WTC11 (cell line): ENCODE measurements around the gene IFI27. TPM values are rescaled to one million over a fixed set of nuclear protein-coding genes. Genes with fewer than 3 reads are reported as not detected.
A peak's percentile ranks its signal among the peaks of the same experiment; 100 is the strongest.

Source experiments
- ATAC-seq: fragments of 200-7000 bp; cut with Tn5 transposase; 2 replicates; pipeline ENCODE4 v1.10.0; 2021; ENCODE audit warnings: mild to moderate bottlenecking, moderate library complexity
- CTCF ChIA-PET: fragments of 300-600 bp; sonication (Branson Sonifier 250); formaldehyde crosslinking; loops from one replicate; lab custom pipeline; 2021; ENCODE audit warnings: antibody characterized with exemption; lab: Charles Lee
- POLR2A ChIA-PET: fragments of 350-600 bp; sonication (Branson Sonifier 250); formaldehyde crosslinking; loops from one replicate; lab custom pipeline; 2021; ENCODE audit warnings: antibody characterized with exemption; lab: Charles Lee
- DNase-seq: peaks from one replicate; pipeline ENCODE4 v3.0.0; 2021; ENCODE audit warnings: low spot score
- H3K27ac Mint-ChIP-seq: 2 replicates; pipeline ENCODE4 v1.8.0; 2021; ENCODE audit warnings: mixed read lengths
- H3K27me3 Mint-ChIP-seq: 2 replicates; pipeline ENCODE4 v1.8.0; 2021; ENCODE audit warnings: low read depth, mild to moderate bottlenecking, moderate library complexity, mixed read lengths
- H3K36me3 Mint-ChIP-seq: 2 replicates; pipeline ENCODE4 v1.8.0; 2021; ENCODE audit warnings: mixed read lengths
- H3K4me1 Mint-ChIP-seq: 2 replicates; pipeline ENCODE4 v1.8.0; 2022; ENCODE audit warnings: mixed read lengths
- H3K4me3 Mint-ChIP-seq: 2 replicates; pipeline ENCODE4 v1.8.0; 2021; ENCODE audit warnings: mild to moderate bottlenecking, moderate library complexity, mixed read lengths
- H3K9me3 Mint-ChIP-seq: 2 replicates; pipeline ENCODE4 v1.8.0; 2021; ENCODE audit warnings: mixed read lengths
- ATF1 ChIP-seq: sonication (generic); formaldehyde crosslinking; IDR thresholded peaks from 2 replicates; pipeline ENCODE4 v1.8.1; 2023; ENCODE audit warnings: mild to moderate bottlenecking, moderate library complexity, missing genetic modification reagents
- CTCF ChIP-seq: fragments of 200-600 bp; IDR thresholded peaks from 2 replicates; pipeline ENCODE4 v1.8.0; 2022; ENCODE audit warnings: antibody characterized with exemption
- E2F5 ChIP-seq: sonication (generic); formaldehyde crosslinking; IDR thresholded peaks from 2 replicates; pipeline ENCODE4 v1.8.1; 2022; ENCODE audit warnings: mild to moderate bottlenecking, moderate library complexity, missing genetic modification reagents
- ETV6 ChIP-seq: sonication (generic); formaldehyde crosslinking; IDR thresholded peaks from 2 replicates; pipeline ENCODE4 v1.8.1; 2022; ENCODE audit warnings: mild to moderate bottlenecking, missing genetic modification reagents
- FOXK1 ChIP-seq: sonication (generic); formaldehyde crosslinking; IDR thresholded peaks from 2 replicates; pipeline ENCODE4 v1.8.0; 2022; ENCODE audit warnings: mild to moderate bottlenecking, moderate library complexity, missing genetic modification reagents
- HMGA2 ChIP-seq: fragments of 250-450 bp; sonication (Bioruptor Pico); IDR thresholded peaks from 2 replicates; pipeline ENCODE4 v1.4.0; 2021; ENCODE audit warnings: mild to moderate bottlenecking, moderate library complexity
- JUN ChIP-seq: sonication (generic); formaldehyde crosslinking; IDR thresholded peaks from 2 replicates; pipeline ENCODE4 v1.8.0; 2023; ENCODE audit warnings: mild to moderate bottlenecking, missing genetic modification reagents
- MYBL2 ChIP-seq: sonication (generic); formaldehyde crosslinking; IDR thresholded peaks from 2 replicates; pipeline ENCODE4 v1.8.1; 2023; ENCODE audit warnings: mild to moderate bottlenecking, moderate library complexity, missing genetic modification reagents
- RELA ChIP-seq: sonication (generic); formaldehyde crosslinking; IDR thresholded peaks from 2 replicates; pipeline ENCODE4 v1.8.1; 2022; ENCODE audit warnings: missing genetic modification reagents, mild to moderate bottlenecking, borderline replicate concordance
- TEAD1 ChIP-seq: sonication (generic); formaldehyde crosslinking; IDR thresholded peaks from 2 replicates; pipeline ENCODE4 v1.8.0; 2022; ENCODE audit warnings: mild to moderate bottlenecking, missing genetic modification reagents
- USF2 ChIP-seq: sonication (generic); formaldehyde crosslinking; IDR thresholded peaks from 2 replicates; pipeline ENCODE4 v1.8.1; 2023; ENCODE audit warnings: mild to moderate bottlenecking, missing genetic modification reagents, moderate library complexity
- ZNF138 ChIP-seq: sonication (generic); formaldehyde crosslinking; conservative IDR thresholded peaks from 2 replicates; pipeline ENCODE4 v1.8.1; 2022; ENCODE audit warnings: mild to moderate bottlenecking, moderate library complexity, missing genetic modification reagents
- ZNF219 ChIP-seq: sonication (generic); formaldehyde crosslinking; IDR thresholded peaks from 2 replicates; pipeline ENCODE4 v1.8.0; 2023; ENCODE audit warnings: missing genetic modification reagents, mild to moderate bottlenecking, borderline replicate concordance
- ZNF281 ChIP-seq: sonication (generic); formaldehyde crosslinking; IDR thresholded peaks from 2 replicates; pipeline ENCODE4 v1.8.0; 2023; ENCODE audit warnings: mild to moderate bottlenecking, missing genetic modification reagents
- ZNF416 ChIP-seq: fragments of 250-450 bp; sonication (Bioruptor Pico); IDR thresholded peaks from 2 replicates; pipeline ENCODE4 v1.9.0; 2021; ENCODE audit warnings: mild to moderate bottlenecking, inconsistent platforms
- ZNF671 ChIP-seq: fragments of 250-450 bp; sonication (Bioruptor Pico); IDR thresholded peaks from 2 replicates; pipeline ENCODE4 v1.8.0; 2021; ENCODE audit warnings: mild to moderate bottlenecking
- total RNA-seq: library from RNA; stranded (reverse); gene quantifications from 3 replicates; pipeline ENCODE4 v1.2.3, GENCODE V29; 2021

The IFI27 gene
- total RNA-seq, 1 experiment from 2014 or later: 1.8 TPM

GRCh38 chr14:94128216-94128839 lies 17.8 kb downstream of the IFI27 start:
- ChIA-PET CTCF (interaction anchor here (0.6 to 2.8 kb wide), 11 partner anchors 9 to 189 kb away, joined by 3 to 15 read pairs (median 6); partner anchors contain the start of genes DDX24 and IFI27L1), POLR2A (interaction anchor here (0.6 to 1.7 kb wide), 2 partner anchors 42 to 47 kb away, joined by 3 to 5 read pairs; partner anchors contain the start of genes DDX24 and IFI27L1)
- H3K9me3 Mint-ChIP-seq: no peaks in the 10 kb centered on the region
- no peaks in the 10 kb centered on the region for H3K36me3 Mint-ChIP-seq
- TF ChIP-seq RELA (CRISPR knock-in tag) (no peak), ZNF138 (CRISPR knock-in tag) (no peak)
- H3K27ac Mint-ChIP-seq: peak overlapping the region; percentile 17; the same call in 1 of the 2 replicates
- peaks cover 11% of the 10 kb centered on the region for H3K4me1 Mint-ChIP-seq
- DNase-seq: no peak
- peak overlapping the region; percentile 75 for H3K4me3 Mint-ChIP-seq
- H3K27me3 Mint-ChIP-seq: peaks cover 8% of the 10 kb centered on the region
- ATAC-seq: no peak

- Mint-ChIP-seq H3K36me3 (no peaks in the 10 kb centered on the region), H3K4me1 (peaks cover 11% of the 10 kb centered on the region), H3K4me3 (peak within 1 kb of the TSS; percentile 75), H3K9me3 (no peaks in the 10 kb centered on the region), H3K27me3 (peaks cover 8% of the 10 kb centered on the region), H3K27ac (peak within 1 kb of the TSS; percentile 86)
- CTCF ChIA-PET: interaction anchor here (0.6 to 2.8 kb wide), 28 partner anchors 9 to 1191 kb away, joined by 3 to 15 read pairs (median 4); partner anchors contain the start of genes CLMN, DDX24, IFI27 and IFI27L1
- peak; percentile 76 for DNase-seq
- peak; percentile 86 for ATAC-seq
- POLR2A ChIA-PET: interaction anchor here (0.5 to 1.7 kb wide), 2 partner anchors 48 to 415 kb away, joined by 5 to 8 read pairs; partner anchors contain the start of genes DDX24 and IFI27L1
- TF ChIP-seq ETV6 (0 out of 2 replicates have a peak, but pooled peaks have one; percentile 34), CTCF (peak; percentile 19; the same call in 1 of the 2 replicates), ZNF219 (CRISPR knock-in tag) (no peak), USF2 (peak; percentile 40; the same call in 1 of the 2 replicates)
- TF ChIP-seq, all 79 proteins: peak for 3
Observed at GRCh38 chr14:94129111-94129757, 18.7 kb downstream of the IFI27 start, which contains the start of gene IFI27L2. Gene IFI27L2 (minus strand): TSS chr14:94129604. CDS start chr14:94129564, 40 bp downstream.

GRCh38 chr14:94129758-94130414 lies 19.4 kb downstream of the IFI27 start:
- TF ChIP-seq FOXK1 (CRISPR knock-in tag): no peak
- TF ChIP-seq ZNF416 (CRISPR knock-in tag): no peak
- TF ChIP-seq ATF1: no peak
- TF ChIP-seq ZNF671 (CRISPR knock-in tag): no peak
- TF ChIP-seq JUN (CRISPR knock-in tag): no peak
- TF ChIP-seq TEAD1: no peak
- no peak for TF ChIP-seq ZNF281
- no peak for TF ChIP-seq HMGA2 (CRISPR knock-in tag)
- no peak for TF ChIP-seq MYBL2 (CRISPR knock-in tag)
- no peak for TF ChIP-seq E2F5
- Mint-ChIP-seq H3K4me1 (peaks cover 11% of the 10 kb centered on the region), H3K9me3 (peaks cover 4% of the 10 kb centered on the region), H3K36me3 (peaks cover under 1% of the 10 kb centered on the region), H3K27me3 (peaks cover 9% of the 10 kb centered on the region), H3K27ac (peak overlapping the region; percentile 86), H3K4me3 (peak overlapping the region; percentile 75)
- ATAC-seq (peak; percentile 29; the same call in 1 of the 2 replicates), DNase-seq (no peak)
- ChIA-PET CTCF (interaction anchor here (0.6 to 2.8 kb wide), 18 partner anchors 12 to 1190 kb away, joined by 3 to 15 read pairs (median 6); partner anchors contain the start of genes CLMN and IFI27), POLR2A (interaction anchor here (1.7 kb wide), 1 partner anchor 49 kb away, joined by 5 read pairs; the partner anchor contains the start of genes DDX24 and IFI27L1)
